Measurements from ENCODE around the gene COL6A2.
"Not testable (repeated sequence)": the region's sequence is repeated elsewhere in the genome, so short reads cannot be mapped to it uniquely, and the experiment has no call there.

Gene COL6A2

DNA sequence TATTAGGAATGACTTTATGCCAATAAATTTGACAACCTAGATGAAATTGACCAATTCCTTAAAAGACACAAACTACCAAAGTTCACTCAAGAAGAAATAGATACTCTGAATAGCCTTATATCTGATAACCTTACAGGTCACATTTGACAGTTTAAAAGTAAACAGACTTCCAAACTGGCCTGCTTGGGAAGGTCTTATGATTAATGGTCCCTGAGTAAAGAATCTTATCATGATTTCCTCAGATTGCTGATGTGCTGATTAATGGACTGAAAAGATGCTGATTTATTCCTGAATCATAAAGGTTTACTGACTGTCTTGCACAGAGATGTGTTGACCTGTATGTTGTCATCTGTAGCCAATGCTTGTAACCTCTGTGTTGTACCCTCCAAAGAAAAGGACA, 67.2 kb downstream of the COL6A2 start:
- in situ Hi-C loops (cut with HindIII; ENCODE audit: low sequenced_read_pairs) = no loop called here

DNA sequence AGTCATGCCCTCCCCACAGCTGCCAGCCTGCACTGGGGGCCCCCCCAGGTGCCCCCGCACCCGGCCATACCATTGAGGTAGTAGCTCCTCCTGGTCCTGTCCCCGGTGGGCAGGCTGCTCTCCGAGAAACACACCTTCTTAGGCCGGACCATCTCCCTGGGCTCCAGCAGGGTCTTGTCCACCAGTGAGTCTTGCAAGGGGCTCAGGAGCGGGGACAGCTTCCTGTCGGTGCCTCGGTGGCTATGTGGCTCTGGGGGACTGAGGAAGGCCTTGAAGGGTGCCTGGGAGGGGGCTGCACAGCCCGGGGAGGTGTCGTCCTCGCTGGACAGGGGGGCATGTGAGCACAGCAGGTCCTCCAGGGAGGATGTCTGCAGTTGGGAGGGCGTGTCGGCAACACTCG, 70.3 kb downstream of the COL6A2 start:
- in situ Hi-C loops (cut with HindIII; ENCODE audit: low sequenced_read_pairs) = no loop called here

DNA sequence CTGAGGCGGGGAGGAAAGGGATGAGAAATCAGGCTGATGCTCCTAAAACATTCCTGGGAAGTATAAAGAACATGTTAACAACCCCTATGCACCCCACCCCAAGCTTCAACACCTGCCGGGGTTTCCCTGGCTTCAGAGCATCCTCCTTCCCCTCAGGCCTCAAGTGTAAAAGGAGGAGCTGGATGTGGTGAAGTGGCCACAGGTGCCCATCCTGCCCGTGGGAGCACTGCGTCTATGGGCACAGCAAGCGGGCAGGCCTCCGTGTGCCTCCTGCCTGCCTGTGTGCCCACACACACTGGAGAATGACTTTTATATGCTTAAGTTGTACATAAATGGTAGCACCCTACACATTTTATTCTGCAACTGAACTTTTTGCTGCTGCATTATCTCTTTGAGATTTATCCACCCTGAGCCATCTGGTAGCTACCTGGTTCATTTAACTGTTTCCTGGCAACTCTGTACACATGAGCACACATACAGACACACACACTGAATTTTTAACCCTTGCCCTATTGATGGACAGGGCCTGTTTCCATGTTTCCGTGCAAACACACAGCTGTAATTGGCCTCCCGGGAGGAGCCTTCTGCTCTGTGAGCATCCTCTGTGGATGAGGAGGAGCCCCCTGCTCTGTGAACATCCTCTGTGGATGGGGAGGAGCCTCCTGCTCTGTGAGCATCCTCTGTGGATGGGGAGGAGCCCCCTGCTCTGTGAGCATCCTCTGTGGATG, 70.9 kb downstream of the COL6A2 start:
- in situ Hi-C loops (cut with HindIII; ENCODE audit: low sequenced_read_pairs) = no loop called here

DNA sequence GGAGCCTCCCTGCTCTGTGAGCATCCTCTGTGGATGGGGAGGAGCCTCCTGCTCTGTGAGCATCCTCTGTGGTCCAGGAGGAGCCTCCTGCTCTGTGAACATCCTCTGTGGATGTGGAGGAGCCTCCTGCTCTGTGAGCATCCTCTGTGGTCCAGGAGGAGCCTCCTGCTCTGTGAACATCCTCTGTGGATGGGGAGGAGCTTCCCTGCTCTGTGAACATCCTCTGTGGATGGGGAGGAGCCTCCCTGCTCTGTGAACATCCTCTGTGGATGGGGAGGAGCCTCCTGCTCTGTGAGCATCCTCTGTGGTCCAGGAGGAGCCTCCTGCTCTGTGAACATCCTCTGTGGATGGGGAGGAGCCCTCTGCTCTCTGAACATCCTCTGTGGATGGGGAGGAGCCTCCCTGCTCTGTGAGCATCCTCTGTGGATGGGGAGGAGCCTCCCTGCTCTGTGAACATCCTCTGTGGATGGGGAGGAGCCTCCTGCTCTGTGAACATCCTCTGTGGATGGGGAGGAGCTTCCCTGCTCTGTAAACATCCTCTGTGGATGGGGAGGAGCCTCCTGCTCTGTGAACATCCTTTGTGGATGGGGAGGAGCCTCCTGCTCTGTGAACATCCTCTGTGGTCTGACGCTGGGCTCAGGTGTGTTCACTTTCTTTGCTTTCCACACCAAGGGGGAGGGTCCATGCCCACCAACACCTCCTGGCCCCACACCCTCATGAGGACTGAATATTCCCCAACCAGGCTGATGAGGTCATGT, 72.7 kb downstream of the COL6A2 start:
- in situ Hi-C loops (cut with HindIII; ENCODE audit: low sequenced_read_pairs) = not testable (repeated sequence)

DNA sequence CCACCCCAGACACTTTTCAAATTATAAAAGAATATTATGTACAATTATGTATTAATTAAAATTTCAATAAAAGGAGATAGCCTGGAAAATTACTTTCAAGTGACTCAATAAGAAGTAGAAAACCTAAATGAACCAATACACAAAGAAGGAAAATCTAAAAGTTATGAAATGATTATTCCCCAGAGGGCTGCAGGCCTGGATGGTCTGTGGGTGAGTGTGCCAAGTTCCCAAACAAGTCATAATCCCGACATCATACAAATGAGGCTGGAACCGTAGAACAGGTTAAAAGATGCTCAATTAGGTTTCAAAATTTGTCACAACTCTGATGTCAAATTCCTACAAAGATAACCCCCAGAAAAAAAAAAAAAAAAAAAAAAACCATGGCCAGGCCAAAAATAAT, 73.7 kb downstream of the COL6A2 start:
- in situ Hi-C loops (cut with HindIII; ENCODE audit: low sequenced_read_pairs) = no loop called here

DNA sequence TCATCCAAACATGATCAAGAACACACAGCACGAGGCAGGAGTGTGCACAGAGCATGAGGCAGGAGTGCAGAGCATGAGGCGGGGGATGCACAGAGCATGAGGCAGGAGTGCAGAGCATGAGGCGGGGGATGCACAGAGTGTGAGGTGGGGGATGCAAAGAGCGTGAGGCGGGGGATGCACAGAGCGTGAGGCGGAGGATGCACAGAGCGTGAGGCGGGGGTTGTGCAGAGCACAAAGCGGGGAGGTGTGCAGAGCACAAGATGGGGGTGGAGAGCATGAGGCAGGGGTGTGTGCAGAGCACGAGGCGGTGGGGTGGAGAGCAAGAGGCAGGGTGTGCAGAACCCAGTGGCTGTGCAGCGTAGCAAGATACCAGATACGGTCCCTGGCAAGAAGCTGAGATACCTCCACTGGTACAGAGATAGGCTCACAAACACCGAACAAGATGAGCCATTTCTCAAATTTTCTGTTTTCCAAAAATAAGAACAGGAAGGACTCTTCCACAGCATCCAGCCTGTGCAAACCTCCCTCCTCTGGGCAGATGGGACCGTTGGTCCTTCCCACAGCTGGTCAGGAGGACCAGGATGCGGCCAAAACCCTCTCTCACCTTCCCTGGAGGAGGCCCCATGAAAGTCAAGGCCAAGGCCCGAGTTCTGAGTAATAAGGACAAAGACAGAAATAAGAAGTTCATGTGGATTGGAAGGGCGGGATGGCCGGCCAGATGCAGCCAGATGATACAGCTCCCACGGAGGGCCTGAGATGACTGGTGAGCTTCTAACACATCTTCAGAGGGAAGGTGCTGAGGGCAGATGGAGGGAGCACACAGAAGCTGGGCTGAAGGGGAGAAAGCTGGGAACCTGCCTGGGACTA, 74.3 kb downstream of the COL6A2 start:
- in situ Hi-C loops (cut with HindIII; ENCODE audit: low sequenced_read_pairs) = no loop called here

DNA sequence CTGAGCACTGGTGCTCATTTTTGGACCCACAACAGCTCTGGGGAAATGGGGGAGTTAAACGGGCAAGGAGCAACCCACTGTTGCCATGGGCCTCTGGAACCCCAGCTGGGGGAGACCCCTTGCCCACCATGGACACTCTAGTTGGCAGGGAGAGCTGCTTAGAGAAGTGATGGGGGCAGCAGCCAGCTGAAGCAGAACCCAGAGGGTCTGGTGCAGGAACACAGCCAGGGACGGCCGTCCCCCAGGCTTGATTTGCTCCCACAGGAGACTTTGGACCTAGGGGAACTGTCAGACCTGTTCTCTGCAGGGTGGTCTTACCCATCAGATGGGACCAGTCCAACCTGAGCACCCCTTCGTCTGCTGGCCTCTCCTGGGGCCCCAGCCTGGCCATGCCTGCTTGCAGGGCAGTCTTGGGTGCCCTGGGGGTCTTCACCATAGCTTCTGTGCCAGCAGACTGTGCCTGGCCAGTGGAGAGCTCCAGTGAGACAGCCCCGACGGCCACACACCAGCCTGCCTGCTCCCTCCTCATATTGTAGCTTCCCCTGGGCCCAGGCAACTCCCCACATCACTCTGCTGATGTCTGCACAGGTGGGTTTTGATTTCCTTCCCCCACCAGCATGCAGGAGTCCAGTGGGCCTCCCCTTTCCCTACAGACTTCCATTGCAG, 75.1 kb downstream of the COL6A2 start:
- in situ Hi-C loops (cut with HindIII; ENCODE audit: low sequenced_read_pairs) = no loop called here

DNA sequence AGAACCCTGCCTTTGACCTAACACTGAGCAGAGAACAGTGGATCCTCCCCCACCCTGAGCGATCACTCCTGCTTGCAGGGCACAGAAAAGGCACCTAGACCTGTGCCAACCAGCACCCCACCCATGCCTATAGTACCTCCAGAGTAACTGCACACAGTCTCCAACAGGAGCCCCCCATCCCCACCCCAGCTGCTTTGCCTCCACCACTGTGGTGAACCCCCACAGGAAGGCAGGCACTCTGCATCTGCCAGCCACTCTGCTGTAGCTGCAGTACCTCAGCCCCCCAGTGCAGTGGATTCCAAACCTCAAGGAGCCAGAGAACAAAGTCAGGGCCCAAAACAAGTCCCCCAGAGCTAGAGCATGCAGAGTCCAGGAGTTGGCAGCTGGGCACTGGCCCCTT, 75.7 kb downstream of the COL6A2 start:
- in situ Hi-C loops (cut with HindIII; ENCODE audit: low sequenced_read_pairs) = no loop called here

DNA sequence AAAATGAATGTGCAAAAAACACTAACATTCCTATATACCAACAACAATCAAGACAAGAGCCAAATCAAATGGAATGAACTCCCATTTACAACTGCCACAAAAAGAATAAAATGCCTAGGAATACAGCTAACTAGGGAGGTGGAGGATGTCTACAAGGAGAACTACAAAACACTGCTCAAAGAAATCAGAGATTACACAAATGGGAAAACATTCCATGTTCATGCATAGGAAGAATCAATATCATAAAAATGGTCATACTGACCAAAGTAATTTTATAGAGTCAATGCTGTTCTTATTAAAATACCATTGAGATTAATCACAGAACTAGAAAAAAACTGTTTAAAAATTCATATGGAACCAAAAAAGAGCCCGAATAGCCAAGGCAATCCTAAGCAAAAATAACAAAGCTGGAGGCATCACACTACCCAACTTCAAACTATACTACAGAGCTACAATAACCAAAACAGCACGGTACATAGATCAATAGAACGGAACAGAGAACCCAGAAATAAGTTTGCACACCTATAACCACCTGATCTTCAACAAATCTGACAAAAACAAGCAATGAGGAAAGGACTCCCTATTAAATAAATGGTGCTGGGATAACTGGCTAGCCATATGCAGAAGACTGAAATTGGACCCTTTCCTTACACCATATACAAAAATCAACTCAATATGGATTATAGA, 78.7 kb downstream of the COL6A2 start:
- in situ Hi-C loops (cut with HindIII; ENCODE audit: low sequenced_read_pairs) = not testable (repeated sequence)

DNA sequence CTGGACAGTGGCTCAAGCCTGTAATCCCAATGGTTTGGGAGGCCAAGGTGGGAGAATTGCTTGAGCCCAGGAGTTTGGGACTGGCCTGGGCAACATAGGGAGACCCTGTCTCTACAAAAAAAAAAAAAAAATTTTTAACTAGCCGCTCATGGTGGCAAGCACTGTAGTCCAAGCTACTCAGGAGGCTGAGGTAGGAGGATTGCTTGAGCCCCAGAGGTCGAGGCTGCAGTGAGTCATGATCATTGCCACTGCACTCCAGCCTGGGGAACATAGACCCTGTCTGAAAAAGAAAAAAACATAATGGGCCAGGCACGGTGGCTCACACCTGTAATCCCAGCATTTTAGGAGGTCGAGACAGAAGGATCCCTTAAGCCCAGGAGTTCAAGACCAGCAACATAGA, 81.0 kb downstream of the COL6A2 start:
- in situ Hi-C loops (cut with HindIII; ENCODE audit: low sequenced_read_pairs) = no loop called here

Measured in DLD1 (cell line).